GM23338 (cell line): Measurements from ENCODE around the gene DCANP1. TPM values are rescaled to one million over a fixed set of nuclear protein-coding genes. Genes with fewer than 3 reads are reported as not detected.
A peak's percentile ranks its signal among the peaks of the same experiment; 100 is the strongest.

ENCODE experiments used
- ATAC-seq: fragments of 200-7000 bp; cut with Tn5 transposase; 3 replicates; pipeline ENCODE4 v1.9.1; 2020
- DNase-seq: peaks from one replicate; pipeline ENCODE4 v3.0.0-alpha.2; 2015; ENCODE audit warnings: low spot score
- H2AFZ ChIP-seq: fragments of 200-600 bp; sonication (generic); 2 replicates; pipeline ENCODE4 v1.8.0; 2016; ENCODE audit warnings: antibody characterized with exemption, mild to moderate bottlenecking, moderate library complexity
- H3F3A ChIP-seq: fragments of 200-600 bp; sonication (generic); replicated peaks from 2 replicates; pipeline ENCODE4 v1.8.0; 2017; ENCODE audit warnings: antibody characterized with exemption, mixed run types, low read depth
- H3K27ac ChIP-seq: fragments of 200-600 bp; sonication (generic); 2 replicates; pipeline ENCODE4 v1.6.1; 2016; ENCODE audit warnings: low read depth
- H3K27me3 ChIP-seq: fragments of 200-600 bp; sonication (generic); 2 replicates; pipeline ENCODE4 v1.8.0; 2016; ENCODE audit warnings: mild to moderate bottlenecking, mixed run types, moderate library complexity; ENCODE audit not compliant: insufficient read depth
- H3K36me3 ChIP-seq: fragments of 200-600 bp; sonication (generic); 2 replicates; pipeline ENCODE4 v1.8.0; 2016; ENCODE audit warnings: mild to moderate bottlenecking; ENCODE audit not compliant: insufficient read depth
- H3K4me1 ChIP-seq: fragments of 200-600 bp; sonication (generic); 2 replicates; pipeline ENCODE4 v1.8.0; 2016; ENCODE audit warnings: mild to moderate bottlenecking, moderate library complexity; ENCODE audit not compliant: insufficient read depth
- H3K4me2 ChIP-seq: fragments of 200-600 bp; sonication (generic); 2 replicates; pipeline ENCODE4 v1.7.1; 2017; ENCODE audit warnings: mixed run types
- H3K4me3 ChIP-seq: fragments of 200-600 bp; sonication (generic); 2 replicates; pipeline ENCODE4 v1.6.1; 2016; ENCODE audit warnings: mixed run types
- H3K79me2 ChIP-seq: fragments of 200-600 bp; sonication (generic); replicated peaks from 2 replicates; pipeline ENCODE4 v1.8.0; 2017; ENCODE audit warnings: mild to moderate bottlenecking; ENCODE audit not compliant: insufficient read depth
- H3K9me2 ChIP-seq: fragments of 200-600 bp; sonication (generic); 2 replicates; pipeline ENCODE4 v1.8.0; 2017; ENCODE audit not compliant: insufficient read depth
- H4K20me1 ChIP-seq: fragments of 200-600 bp; sonication (generic); replicated peaks from 2 replicates; pipeline ENCODE4 v1.8.0; 2017; ENCODE audit warnings: mild to moderate bottlenecking; ENCODE audit not compliant: insufficient read depth
- H3K27ac Mint-ChIP-seq: 2 replicates; pipeline ENCODE4 v1.8.0; 2020; ENCODE audit warnings: inconsistent platforms, mild to moderate bottlenecking, moderate library complexity, mixed read lengths
- H3K27me3 Mint-ChIP-seq: 3 replicates; pipeline ENCODE4 v1.8.0; 2022; ENCODE audit warnings: low read depth, mild to moderate bottlenecking, moderate library complexity, mixed read lengths, inconsistent platforms; ENCODE audit not compliant: insufficient read depth, poor library complexity
- H3K36me3 Mint-ChIP-seq: 3 replicates; pipeline ENCODE4 v1.8.0; 2021; ENCODE audit warnings: low read depth, mild to moderate bottlenecking, inconsistent platforms, moderate library complexity, mixed read lengths
- H3K4me1 Mint-ChIP-seq: 3 replicates; pipeline ENCODE4 v1.8.0; 2020; ENCODE audit warnings: mild to moderate bottlenecking, inconsistent platforms, mixed read lengths
- H3K4me3 Mint-ChIP-seq: 3 replicates; pipeline ENCODE4 v1.8.0; 2021; ENCODE audit warnings: moderate library complexity, mild to moderate bottlenecking, inconsistent platforms, mixed read lengths
- H3K9me3 Mint-ChIP-seq: 3 replicates; pipeline ENCODE4 v1.8.0; 2020; ENCODE audit warnings: moderate library complexity, mild to moderate bottlenecking, inconsistent platforms, mixed read lengths
- EZH2 ChIP-seq: fragments of 200-600 bp; sonication (generic); IDR thresholded peaks from one replicate; pipeline ENCODE4 v1.8.0; 2017; ENCODE audit warnings: antibody characterized with exemption, mild to moderate bottlenecking, low read depth; ENCODE audit not compliant: unreplicated experiment
- POLR2AphosphoS5 ChIP-seq: IDR thresholded peaks from 2 replicates; pipeline ENCODE4 v1.6.1; 2016; ENCODE audit warnings: antibody characterized with exemption, low read depth
- ZNF331 ChIP-seq: fragments of 250-450 bp; sonication (Bioruptor Pico); IDR thresholded peaks from 2 replicates; pipeline ENCODE4 v1.5.0; 2020; ENCODE audit warnings: low read depth, mild to moderate bottlenecking, moderate library complexity
- ZNF462 ChIP-seq: fragments of 250-450 bp; sonication (Bioruptor Pico); IDR thresholded peaks from 2 replicates; pipeline ENCODE4 v1.5.0; 2020; ENCODE audit warnings: mild to moderate bottlenecking, moderate library complexity
- polyA plus RNA-seq: library from polyadenylated mRNA; unstranded; fragments of >200 nt; fragmentation: Nextera tagmentation; extraction: Ambion mirVana; gene quantifications from 2 replicates; pipeline ENCODE4 v1.2.1, GENCODE V29; 2016
- total RNA-seq: library from RNA; depleted of rRNA; stranded (reverse); fragments of >200 nt; shearing (Covaris generic); gene quantifications from 2 replicates; pipeline ENCODE4 v1.2.3, GENCODE V29; 2014

Gene DCANP1
- total and polyA plus RNA-seq, 2 experiments from 2014 or later, result not detected

- Histone ChIP-seq H3K36me3 (no peaks in the 10 kb centered on the region), H4K20me1 (no peaks in the 10 kb centered on the region), H3K27me3 (no peaks in the 10 kb centered on the region), H3F3A (no peaks in the 10 kb centered on the region), H3K4me2 (no peak overlapping the region), H3K27ac (no peak overlapping the region), H3K9me2 (no peaks in the 10 kb centered on the region), H3K4me3 (no peak overlapping the region), H3K79me2 (no peaks in the 10 kb centered on the region), H2AFZ (peak overlapping the region; percentile 28; the same call in 1 of the 2 replicates), H3K4me1 (no peaks in the 10 kb centered on the region)
- ATAC-seq (peak; percentile 38; the same call in 2 of the 3 replicates), DNase-seq (peak; percentile 11)
- TF ChIP-seq EZH2 (no peak), ZNF331 (CRISPR knock-in tag) (no peak)
- H3K27me3 Mint-ChIP-seq, result peaks cover 2% of the 10 kb centered on the region
- peaks cover 2% of the 10 kb centered on the region; the same call in 1 of the 3 replicates for H3K36me3 Mint-ChIP-seq
- peaks cover 11% of the 10 kb centered on the region for H3K4me1 Mint-ChIP-seq
- H3K9me3 Mint-ChIP-seq, result peaks cover 2% of the 10 kb centered on the region; the same call in 2 of the 3 replicates
- no peak overlapping the region for H3K4me3 Mint-ChIP-seq
- no peak overlapping the region for H3K27ac Mint-ChIP-seq
These were observed 13.3 kb downstream of the DCANP1 start for GRCh38 chr5:135433681-135434426.

GRCh38 chr5:135432113-135432512 is 15.0 kb downstream of the DCANP1 start:
- H3K9me3 Mint-ChIP-seq, result peaks cover 11% of the 10 kb centered on the region; the same call in 2 of the 3 replicates
- peaks cover 8% of the 10 kb centered on the region; the same call in 2 of the 3 replicates for H3K36me3 Mint-ChIP-seq
- no peak overlapping the region for H3K4me2 ChIP-seq
- H3K79me2 ChIP-seq, result no peaks in the 10 kb centered on the region
- no peak overlapping the region for H3K4me3 ChIP-seq
- H3K27me3 Mint-ChIP-seq, result peaks cover 2% of the 10 kb centered on the region
- no peak overlapping the region for H3K27ac Mint-ChIP-seq
- H3K4me3 Mint-ChIP-seq, result no peak overlapping the region
- no peaks in the 10 kb centered on the region for H4K20me1 ChIP-seq
- no peaks in the 10 kb centered on the region for H3K9me2 ChIP-seq
- no peak overlapping the region for H3K27ac ChIP-seq
- no peaks in the 10 kb centered on the region for H3K4me1 ChIP-seq
- H2AFZ ChIP-seq, result no peak overlapping the region
- no peaks in the 10 kb centered on the region for H3K27me3 ChIP-seq
- H3K36me3 ChIP-seq, result no peaks in the 10 kb centered on the region
- peaks cover 11% of the 10 kb centered on the region for H3K4me1 Mint-ChIP-seq
- TF ChIP-seq POLR2AphosphoS5, result no peak
- TF ChIP-seq ZNF462 (CRISPR knock-in tag), result no peak
- ATAC-seq (peak; percentile 43; the same call in 1 of the 3 replicates), DNase-seq (no peak)
- no peaks in the 10 kb centered on the region for H3F3A ChIP-seq
